Hepatocyte (in vitro differentiated cells): Measurements from ENCODE around the gene TMEM235. TPM values are rescaled to one million over a fixed set of nuclear protein-coding genes. Genes with fewer than 3 reads are reported as not detected.
"Not testable (repeated sequence)": the region's sequence is repeated elsewhere in the genome, so short reads cannot be mapped to it uniquely, and the experiment has no call there.

ENCODE experiments used
- DNase-seq: peaks from one replicate; pipeline ENCODE4 v3.0.0-alpha.2; 2016; ENCODE audit warnings: low spot score
- H2AFZ ChIP-seq: fragments of 200-600 bp; sonication (generic); 2 replicates; pipeline ENCODE4 v1.6.0; 2016; ENCODE audit warnings: antibody characterized with exemption, mild to moderate bottlenecking
- H3K27ac ChIP-seq: fragments of 200-600 bp; sonication (generic); 2 replicates; pipeline ENCODE4 v1.5.1; 2016; ENCODE audit warnings: mild to moderate bottlenecking
- H3K27me3 ChIP-seq: fragments of 200-600 bp; sonication (generic); 2 replicates; pipeline ENCODE4 v1.6.1; 2016
- H3K36me3 ChIP-seq: fragments of 200-600 bp; sonication (generic); replicated peaks from 2 replicates; pipeline ENCODE4 v1.5.1; 2016; ENCODE audit warnings: low read depth; ENCODE audit not compliant: insufficient read depth
- H3K4me1 ChIP-seq: fragments of 200-600 bp; sonication (generic); 2 replicates; pipeline ENCODE4 v1.5.1; 2016; ENCODE audit warnings: mild to moderate bottlenecking, moderate library complexity; ENCODE audit not compliant: insufficient read depth
- H3K4me2 ChIP-seq: fragments of 200-600 bp; sonication (generic); 2 replicates; pipeline ENCODE4 v1.6.0; 2016
- H3K4me3 ChIP-seq: fragments of 200-600 bp; sonication (generic); 2 replicates; pipeline ENCODE4 v1.5.1; 2016; ENCODE audit warnings: mild to moderate bottlenecking
- H3K79me2 ChIP-seq: fragments of 200-600 bp; sonication (generic); 2 replicates; pipeline ENCODE4 v1.6.0; 2017; ENCODE audit warnings: mild to moderate bottlenecking
- H3K9me2 ChIP-seq: fragments of 200-600 bp; sonication (generic); replicated peaks from 2 replicates; pipeline ENCODE4 v1.6.0; 2017; ENCODE audit warnings: mild to moderate bottlenecking; ENCODE audit not compliant: insufficient read depth
- H3K9me3 ChIP-seq: fragments of 200-600 bp; sonication (generic); 2 replicates; pipeline ENCODE4 v1.5.1; 2016; ENCODE audit warnings: low read depth, mild to moderate bottlenecking
- H4K20me1 ChIP-seq: fragments of 200-600 bp; sonication (generic); 2 replicates; pipeline ENCODE4 v1.6.0; 2016; ENCODE audit warnings: mild to moderate bottlenecking; ENCODE audit not compliant: insufficient read depth, poor library complexity, severe bottlenecking
- EZH2 ChIP-seq: fragments of 200-600 bp; sonication (generic); IDR thresholded peaks from 2 replicates; pipeline ENCODE4 v1.6.1; 2016; ENCODE audit warnings: antibody characterized with exemption, mild to moderate bottlenecking, borderline replicate concordance
- EZH2phosphoT487 ChIP-seq: fragments of 200-600 bp; sonication (generic); IDR thresholded peaks from one replicate; pipeline ENCODE4 v1.6.1; 2018; ENCODE audit warnings: antibody characterized with exemption, mild to moderate bottlenecking, low read depth, moderate library complexity; ENCODE audit not compliant: unreplicated experiment, severe bottlenecking
- WGBS: methylation state at CpG from one replicate; pipeline ENCODE4 v1.1.6; 2016; ENCODE audit warnings: low lambda C conversion rate; ENCODE audit errors: missing lambda C conversion rate; 5-methylcytosine and 5-hydroxymethylcytosine counted together
- polyA plus RNA-seq: library from polyadenylated mRNA; unstranded; fragments of >200 nt; fragmentation: Nextera tagmentation; extraction: Ambion mirVana; gene quantifications from 2 replicates; pipeline ENCODE4 v1.2.1, GENCODE V29; 2016
- total RNA-seq: library from RNA; depleted of rRNA; stranded (reverse); fragments of >200 nt; gene quantifications from 2 replicates; pipeline ENCODE4 v1.2.3, GENCODE V29; 2014
- TF ChIP-seq, protein P1 (sequence below): fragments of 200-600 bp; sonication (generic); IDR thresholded peaks from 2 replicates; pipeline ENCODE4 v1.5.1; 2016; ENCODE audit warnings: antibody characterized with exemption, mild to moderate bottlenecking; ENCODE audit not compliant: poor library complexity

TMEM235 gene
- total and polyA plus RNA-seq, 2 experiments from 2014 or later = 0.21 to 0.27 TPM

- WGBS = 93% methylated on average over 10 of the region's 10 CpGs
- Histone ChIP-seq H3K27ac (no peak overlapping the region), H3K9me2 (no peaks in the 10 kb centered on the region), H3K36me3 (no peaks in the 10 kb centered on the region), H2AFZ (no peak overlapping the region), H3K4me2 (no peak overlapping the region), H3K4me1 (no peaks in the 10 kb centered on the region), H3K4me3 (no peak overlapping the region), H3K27me3 (peaks cover 29% of the 10 kb centered on the region), H3K9me3 (no peaks in the 10 kb centered on the region), H3K79me2 (no peaks in the 10 kb centered on the region), H4K20me1 (no peaks in the 10 kb centered on the region)
- TF ChIP-seq EZH2 = no peak
- TF ChIP-seq EZH2phosphoT487 = no peak
- TF ChIP-seq, protein P1, sequence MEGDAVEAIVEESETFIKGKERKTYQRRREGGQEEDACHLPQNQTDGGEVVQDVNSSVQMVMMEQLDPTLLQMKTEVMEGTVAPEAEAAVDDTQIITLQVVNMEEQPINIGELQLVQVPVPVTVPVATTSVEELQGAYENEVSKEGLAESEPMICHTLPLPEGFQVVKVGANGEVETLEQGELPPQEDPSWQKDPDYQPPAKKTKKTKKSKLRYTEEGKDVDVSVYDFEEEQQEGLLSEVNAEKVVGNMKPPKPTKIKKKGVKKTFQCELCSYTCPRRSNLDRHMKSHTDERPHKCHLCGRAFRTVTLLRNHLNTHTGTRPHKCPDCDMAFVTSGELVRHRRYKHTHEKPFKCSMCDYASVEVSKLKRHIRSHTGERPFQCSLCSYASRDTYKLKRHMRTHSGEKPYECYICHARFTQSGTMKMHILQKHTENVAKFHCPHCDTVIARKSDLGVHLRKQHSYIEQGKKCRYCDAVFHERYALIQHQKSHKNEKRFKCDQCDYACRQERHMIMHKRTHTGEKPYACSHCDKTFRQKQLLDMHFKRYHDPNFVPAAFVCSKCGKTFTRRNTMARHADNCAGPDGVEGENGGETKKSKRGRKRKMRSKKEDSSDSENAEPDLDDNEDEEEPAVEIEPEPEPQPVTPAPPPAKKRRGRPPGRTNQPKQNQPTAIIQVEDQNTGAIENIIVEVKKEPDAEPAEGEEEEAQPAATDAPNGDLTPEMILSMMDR = no peak
- no peak for DNase-seq
Observed at GRCh38 chr17:78233678-78234077, 2.2 kb downstream of the TMEM235 start.

DNA sequence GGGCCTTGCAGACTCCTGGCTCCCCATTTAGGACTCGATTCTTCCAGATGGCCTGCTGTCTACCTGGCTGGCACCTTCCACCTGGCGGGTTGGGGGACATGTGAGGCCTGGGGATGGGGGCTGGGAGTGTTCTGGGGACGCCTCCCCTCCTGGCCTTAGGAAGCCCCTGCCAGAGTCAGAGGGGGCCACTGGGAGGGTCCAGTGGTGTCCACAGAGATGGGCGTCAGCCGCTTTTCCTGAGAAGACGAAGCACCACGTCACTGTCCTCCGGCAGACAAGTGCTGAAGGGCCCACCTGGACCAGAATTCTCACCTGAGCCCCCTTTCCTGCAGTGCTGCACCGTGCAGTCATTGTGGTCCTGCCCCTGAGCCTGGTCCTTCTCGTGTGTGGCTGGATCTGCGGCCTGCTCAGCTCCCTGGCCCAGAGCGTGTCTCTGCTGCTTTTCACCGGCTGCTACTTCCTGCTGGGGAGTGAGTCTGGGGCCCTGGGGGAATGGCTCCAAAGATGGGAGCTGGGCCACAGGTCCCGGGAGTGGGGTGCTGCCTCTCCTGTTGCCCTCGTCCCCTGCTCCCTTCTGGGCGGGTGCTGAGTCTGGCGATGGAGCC lies 2.9 kb downstream of the TMEM235 start:
- DNase-seq = no peak
- H4K20me1 ChIP-seq = no peaks in the 10 kb centered on the region
- 91% methylated on average over 17 of the region's 17 CpGs for WGBS
- no peaks in the 10 kb centered on the region for H3K9me3 ChIP-seq
- no peak overlapping the region for H3K4me3 ChIP-seq
- H2AFZ ChIP-seq = no peak overlapping the region
- H3K27me3 ChIP-seq = peaks cover 29% of the 10 kb centered on the region
- no peaks in the 10 kb centered on the region for H3K36me3 ChIP-seq
- no peaks in the 10 kb centered on the region for H3K4me1 ChIP-seq
- TF ChIP-seq EZH2phosphoT487 (no peak), EZH2 (no peak)
- no peak overlapping the region for H3K4me2 ChIP-seq
- no peaks in the 10 kb centered on the region for H3K79me2 ChIP-seq
- no peak overlapping the region for H3K27ac ChIP-seq
- no peaks in the 10 kb centered on the region for H3K9me2 ChIP-seq

GRCh38 chr17:78235022-78235421 lies 3.6 kb downstream of the TMEM235 start:
- not testable (repeated sequence) for H3K4me2 ChIP-seq, H3K9me2 ChIP-seq, H3K27ac ChIP-seq, H3K36me3 ChIP-seq, DNase-seq, H3K4me1 ChIP-seq, H3K4me3 ChIP-seq, H3K9me3 ChIP-seq, H4K20me1 ChIP-seq, H2AFZ ChIP-seq, H3K79me2 ChIP-seq
- H3K27me3 ChIP-seq = peaks cover 29% of the 10 kb centered on the region
- WGBS = 98% methylated on average over 6 of the region's 6 CpGs

GRCh38 chr17:78235885-78236284 lies 4.5 kb downstream of the TMEM235 start:
- no peak for DNase-seq
- H3K79me2 ChIP-seq = no peaks in the 10 kb centered on the region
- WGBS = 86% methylated on average over 7 of the region's 8 CpGs

More at GRCh38 chr17:78235885-78236284, 4.5 kb downstream of the TMEM235 start:
- Histone ChIP-seq H3K4me3 (no peak overlapping the region), H3K9me2 (no peaks in the 10 kb centered on the region), H3K27me3 (peaks cover 20% of the 10 kb centered on the region), H3K9me3 (no peaks in the 10 kb centered on the region), H2AFZ (no peak overlapping the region), H3K4me1 (no peaks in the 10 kb centered on the region), H3K4me2 (no peak overlapping the region), H3K36me3 (no peaks in the 10 kb centered on the region), H4K20me1 (no peaks in the 10 kb centered on the region), H3K27ac (no peak overlapping the region)
- TF ChIP-seq EZH2 (no peak), EZH2phosphoT487 (no peak)
- TF ChIP-seq, protein P1 = no peak
